HCT116 (cell line): ENCODE data around the gene NPIPA7.
"Not testable (repeated sequence)": the region's sequence is repeated elsewhere in the genome, so short reads cannot be mapped to it uniquely, and the experiment has no call there.

Source experiments
- CTCF ChIP-seq, 3 experiments: fragments of 200-600 bp in 1 of 3; sonication (generic) in 1 of 3; IDR thresholded peaks in 2 of 3; conservative IDR thresholded peaks in 1 of 3; 2 replicates each; pipeline ENCODE4 v1.5.1; 2012 to 2017; ENCODE audit warnings: low read depth in 2 of 3, low read length in 2 of 3, antibody characterized with exemption in 1 of 3, borderline replicate concordance in 1 of 3, control low read depth in 1 of 3, mild to moderate bottlenecking in 1 of 3, mixed read lengths in 1 of 3, mixed run types in 1 of 3, moderate library complexity in 1 of 3; ENCODE audit not compliant: insufficient read depth in 1 of 3
- POLR2AphosphoS5 ChIP-seq: IDR thresholded peaks from 2 replicates; pipeline ENCODE4 v1.6.1; 2011; ENCODE audit warnings: mild to moderate bottlenecking, low read depth, low read length, moderate library complexity
- SRF ChIP-seq: IDR thresholded peaks from 2 replicates; pipeline ENCODE4 v1.6.1; 2012; ENCODE audit warnings: low read depth
- ZBTB33 ChIP-seq: IDR thresholded peaks from 2 replicates; pipeline ENCODE4 v1.6.1; 2011; ENCODE audit warnings: mild to moderate bottlenecking, low read length, moderate library complexity; ENCODE audit not compliant: insufficient replicate concordance; ENCODE audit errors: extremely low read depth
- ZNF274 ChIP-seq: fragments of 200-500 bp; sonication (Bioruptor generic); IDR thresholded peaks from 2 replicates; pipeline ENCODE4 v1.6.1; 2014; ENCODE audit warnings: mild to moderate bottlenecking, low read depth, low read length, inconsistent platforms
- TF ChIP-seq, protein P1 (sequence below): IDR thresholded peaks from 2 replicates; pipeline ENCODE4 v1.6.1; 2012; ENCODE audit warnings: low read depth

DNA sequence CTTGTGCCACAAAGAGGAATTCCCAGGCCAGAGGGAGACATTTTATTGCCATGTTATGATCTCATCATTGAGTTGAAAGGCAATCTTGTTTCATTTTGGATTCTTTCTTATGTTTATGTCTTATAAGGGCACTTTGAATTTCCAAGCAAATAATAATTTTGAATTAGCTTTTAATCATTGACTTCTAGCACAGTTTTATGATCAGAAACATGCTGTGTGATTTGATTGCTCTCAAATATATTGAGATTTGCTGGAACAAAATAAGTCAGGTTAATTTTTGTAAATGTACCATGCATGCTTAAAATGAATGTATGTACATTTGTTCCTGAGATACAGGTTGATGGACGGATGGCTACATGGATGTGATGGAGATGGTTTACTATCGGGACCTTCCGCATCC, at the start of gene NPIPA7:
- TF ChIP-seq CTCF (IDR thresholded peaks at IDR 0.05 in 2 of 3, conservative IDR thresholded peaks at IDR 0.05 in 1 of 3; ENCODE audit: borderline replicate concordance in 1 of 3, insufficient read depth in 1 of 3, low read depth in 2 of 3, low read length in 2 of 3); ZBTB33; ZNF274; POLR2AphosphoS5; SRF: not testable (repeated sequence)
- TF ChIP-seq, protein P1, sequence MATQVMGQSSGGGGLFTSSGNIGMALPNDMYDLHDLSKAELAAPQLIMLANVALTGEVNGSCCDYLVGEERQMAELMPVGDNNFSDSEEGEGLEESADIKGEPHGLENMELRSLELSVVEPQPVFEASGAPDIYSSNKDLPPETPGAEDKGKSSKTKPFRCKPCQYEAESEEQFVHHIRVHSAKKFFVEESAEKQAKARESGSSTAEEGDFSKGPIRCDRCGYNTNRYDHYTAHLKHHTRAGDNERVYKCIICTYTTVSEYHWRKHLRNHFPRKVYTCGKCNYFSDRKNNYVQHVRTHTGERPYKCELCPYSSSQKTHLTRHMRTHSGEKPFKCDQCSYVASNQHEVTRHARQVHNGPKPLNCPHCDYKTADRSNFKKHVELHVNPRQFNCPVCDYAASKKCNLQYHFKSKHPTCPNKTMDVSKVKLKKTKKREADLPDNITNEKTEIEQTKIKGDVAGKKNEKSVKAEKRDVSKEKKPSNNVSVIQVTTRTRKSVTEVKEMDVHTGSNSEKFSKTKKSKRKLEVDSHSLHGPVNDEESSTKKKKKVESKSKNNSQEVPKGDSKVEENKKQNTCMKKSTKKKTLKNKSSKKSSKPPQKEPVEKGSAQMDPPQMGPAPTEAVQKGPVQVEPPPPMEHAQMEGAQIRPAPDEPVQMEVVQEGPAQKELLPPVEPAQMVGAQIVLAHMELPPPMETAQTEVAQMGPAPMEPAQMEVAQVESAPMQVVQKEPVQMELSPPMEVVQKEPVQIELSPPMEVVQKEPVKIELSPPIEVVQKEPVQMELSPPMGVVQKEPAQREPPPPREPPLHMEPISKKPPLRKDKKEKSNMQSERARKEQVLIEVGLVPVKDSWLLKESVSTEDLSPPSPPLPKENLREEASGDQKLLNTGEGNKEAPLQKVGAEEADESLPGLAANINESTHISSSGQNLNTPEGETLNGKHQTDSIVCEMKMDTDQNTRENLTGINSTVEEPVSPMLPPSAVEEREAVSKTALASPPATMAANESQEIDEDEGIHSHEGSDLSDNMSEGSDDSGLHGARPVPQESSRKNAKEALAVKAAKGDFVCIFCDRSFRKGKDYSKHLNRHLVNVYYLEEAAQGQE, result not testable (repeated sequence)
